ENCODE results near the gene BMPER. TPM values are rescaled to one million over a fixed set of nuclear protein-coding genes. Genes with fewer than 3 reads are reported as not detected.

BMPER gene
- total and polyA plus RNA-seq, 2 of the 8 experiments (the other 6 are each of a cell fraction or from before 2014, with no cell fraction given): 0.33 to 0.69 TPM

- ChIA-PET CTCF (ENCODE audit: partially characterized antibody) (interaction anchor here (0.7 to 13.5 kb wide), 19 partner anchors 8 to 236 kb away, joined by 3 to 197 read pairs (median 4); no protein-coding TSS in a partner anchor), POLR2A (ENCODE audit: partially characterized antibody) (no interaction called here)
- no peaks in the 10 kb centered on the region for H4K20me1 ChIP-seq (replicated peaks in 1 of 2; ENCODE audit: control insufficient read depth in 1 of 2, insufficient read depth in 2 of 2, low read length in 2 of 2)
- no peak for FAIRE-seq
- H3K4ac ChIP-seq (replicated peaks; ENCODE audit: insufficient read length, low read depth, low read length): no peak overlapping the region
- no peaks in the 10 kb centered on the region for H3K4me1 ChIP-seq (replicated peaks in 1 of 4; ENCODE audit: control insufficient read depth in 3 of 4, insufficient read depth in 4 of 4, low read length in 3 of 4)
- no peak overlapping the region for H2BK20ac ChIP-seq (ENCODE audit: low read length)
- H3K9me3 ChIP-seq (ENCODE audit: insufficient read depth in 2 of 2, low read depth in 1 of 2, low read length in 1 of 2): no peaks in the 10 kb centered on the region
- no peak overlapping the region for H4K8ac ChIP-seq (ENCODE audit: extremely low read depth, insufficient read depth, low read length)
- no peak for DNase-seq (ENCODE audit: low read depth in 1 of 2, low spot score in 2 of 2)
- H4K91ac ChIP-seq (replicated peaks; ENCODE audit: insufficient read length, low read length): no peak overlapping the region
- no peak for TF ChIP-seq JUN (IDR thresholded peaks at IDR 0.05; ENCODE audit: low read depth, low read length)
- TF ChIP-seq POLR2AphosphoS5 (IDR thresholded peaks at IDR 0.05; ENCODE audit: low read depth, low read length): no peak
- TF ChIP-seq NRF1 (IDR thresholded peaks at IDR 0.05; ENCODE audit: low read depth, low read length): no peak
- no peak for TF ChIP-seq TAF1 (IDR thresholded peaks at IDR 0.05; ENCODE audit: low read depth, low read length)
- TF ChIP-seq, protein P1, sequence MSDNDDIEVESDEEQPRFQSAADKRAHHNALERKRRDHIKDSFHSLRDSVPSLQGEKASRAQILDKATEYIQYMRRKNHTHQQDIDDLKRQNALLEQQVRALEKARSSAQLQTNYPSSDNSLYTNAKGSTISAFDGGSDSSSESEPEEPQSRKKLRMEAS (IDR thresholded peaks at IDR 0.05): no peak
- TF ChIP-seq ATF3 (IDR thresholded peaks at IDR 0.05; ENCODE audit: insufficient read depth, low read depth, low read length): no peak
- TF ChIP-seq HDAC2 (IDR thresholded peaks at IDR 0.05; ENCODE audit: borderline replicate concordance in 1 of 2, low read depth in 2 of 2, low read length in 2 of 2): no peak
- H3K18ac ChIP-seq (ENCODE audit: extremely low read depth, low read length): no peak overlapping the region
- H2BK12ac ChIP-seq (ENCODE audit: low read depth, low read length): no peak overlapping the region
- WGBS, 2 experiments (ENCODE audit: extremely low coverage in 1 of 2, insufficient coverage in 1 of 2, insufficient read length in 1 of 2, insufficient replicate concordance in 2 of 2, low coverage in 1 of 2, low lambda C conversion rate in 2 of 2, missing lambda C conversion rate in 1 of 2): 91% methylated on average over 1 of the region's 1 CpG; no CpG with 5 or more reads in 1 of the 2 experiments
- no peak overlapping the region for H3K56ac ChIP-seq (replicated peaks; ENCODE audit: insufficient read length, low read depth, low read length)
- no peaks in the 10 kb centered on the region for H3K79me2 ChIP-seq (ENCODE audit: control insufficient read depth in 1 of 2, insufficient read depth in 2 of 2, low read length in 2 of 2)
- H3K27ac ChIP-seq (ENCODE audit: low read depth, low read length): no peak overlapping the region
- no peak overlapping the region for H3K9ac ChIP-seq (replicated peaks in 1 of 4; ENCODE audit: extremely low read depth in 1 of 4, low read depth in 3 of 4, low read length in 3 of 4)
- H3K4me3 ChIP-seq (ENCODE audit: extremely low read depth in 1 of 4, insufficient read depth in 2 of 4, low read depth in 3 of 4, low read length in 4 of 4): no peak overlapping the region
- no peak overlapping the region for H2AFZ ChIP-seq (ENCODE audit: low read length)
- no peak overlapping the region for H3K14ac ChIP-seq (ENCODE audit: insufficient read length)
- no peak overlapping the region for H3K23ac ChIP-seq (ENCODE audit: insufficient read length)
- H2BK120ac ChIP-seq (replicated peaks; ENCODE audit: low read depth, low read length): no peak overlapping the region
- H2BK15ac ChIP-seq (ENCODE audit: low read length): no peak overlapping the region
- H3K36me3 ChIP-seq (ENCODE audit: control insufficient read depth in 2 of 4, insufficient read depth in 4 of 4, low read length in 3 of 4): no peaks in the 10 kb centered on the region
- no peak overlapping the region for H2AK5ac ChIP-seq (ENCODE audit: low read depth, low read length)
- H4K5ac ChIP-seq (ENCODE audit: insufficient read length, low read depth, low read length): no peak overlapping the region
- H2BK5ac ChIP-seq (ENCODE audit: low read depth, low read length): no peak overlapping the region
- H3K23me2 ChIP-seq (ENCODE audit: low read depth, low read length): no peaks in the 10 kb centered on the region
- H3K27me3 ChIP-seq (replicated peaks in 1 of 4; ENCODE audit: control insufficient read depth in 3 of 4, extremely low read depth in 1 of 4, insufficient read depth in 3 of 4, low read length in 3 of 4): no peaks in the 10 kb centered on the region
- H3K4me2 ChIP-seq (ENCODE audit: insufficient read depth in 1 of 2, low read depth in 2 of 2, low read length in 2 of 2): no peak overlapping the region
- H3K79me1 ChIP-seq (ENCODE audit: low read depth, low read length): no peaks in the 10 kb centered on the region
Observed at GRCh38 chr7:34165466-34165865, 260.1 kb downstream of the BMPER start.

All from H1 (cell line).